K562 (cell line): Measurements from ENCODE around the gene CETN2. TPM values are rescaled to one million over a fixed set of nuclear protein-coding genes. Genes with fewer than 3 reads are reported as not detected.
A peak's percentile ranks its signal among the peaks of the same experiment; 100 is the strongest.

Source experiments
- ATAC-seq: fragments of 200-7000 bp; cut with Tn5 transposase; 3 replicates; pipeline ENCODE4 v1.9.1; 2020; ENCODE audit warnings: moderate library complexity
- BruUV-seq: library from RNA; stranded (reverse); fragments of 400-500 nt; replicated peaks from 2 replicates; lab custom pipeline; 2021; lab: Mats Ljungman, UMichigan
- CTCF ChIA-PET: fragments of 300-600 bp; formaldehyde crosslinking; extraction: SDS; loops from one replicate; lab custom pipeline; 2021; ENCODE audit warnings: low intra/inter-chr PET ratio; lab: Yijun Ruan, JAX
- POLR2A ChIA-PET: fragments of 300-600, 350-650 bp; sonication (Branson Sonifier 250); formaldehyde crosslinking; extraction: SDS; loops from one replicate; lab custom pipeline; 2021; ENCODE audit warnings: antibody characterized with exemption, inconsistent platforms; lab: Yijun Ruan, JAX
- DNase-seq, 4 experiments: peaks; one replicate each; pipeline versions ENCODE4 v3.0.0 to v3.0.0-alpha.2; 2011 to 2018; ENCODE audit warnings: low spot score in 3 of 4, mixed read lengths in 3 of 4; ENCODE audit errors: extremely low read depth in 1 of 4
- FAIRE-seq: peaks from 2 replicates; lab custom pipeline; 2011; peaks lifted over from hg19 to GRCh38; lab: Jason Lieb, UNC
- H2AFZ ChIP-seq: 2 replicates; pipeline ENCODE4 v1.6.0; 2011; ENCODE audit warnings: low read depth, low read length, control low read depth, inconsistent platforms
- H3K27ac ChIP-seq: fragments of 200-600 bp; 3 replicates; pipeline ENCODE4 v1.8.0; 2011; ENCODE audit warnings: low read depth, mild to moderate bottlenecking, control low read depth, inconsistent platforms, low read length, moderate library complexity, mixed read lengths; ENCODE audit errors: extremely low read depth
- H3K27me3 ChIP-seq, 2 experiments: fragments of 300-600 bp in 1 of 2; 2 replicates in 1 of 2; 3 replicates in 1 of 2; pipeline versions ENCODE4 v1.6.0 to v1.8.0; 2011; ENCODE audit warnings: inconsistent platforms in 2 of 2, low read length in 2 of 2, mild to moderate bottlenecking in 1 of 2, mixed read lengths in 1 of 2, moderate library complexity in 1 of 2; ENCODE audit not compliant: control insufficient read depth in 2 of 2, insufficient read depth in 2 of 2
- H3K36me3 ChIP-seq: fragments of 300-600 bp; 3 replicates; pipeline ENCODE4 v1.8.0; 2011; ENCODE audit warnings: mild to moderate bottlenecking, low read length, inconsistent platforms; ENCODE audit not compliant: control insufficient read depth, insufficient read depth
- H3K4me1 ChIP-seq, 2 experiments: fragments of 200-600 bp in 1 of 2; replicated peaks in 1 of 2; 2 replicates in 1 of 2; 3 replicates in 1 of 2; pipeline versions ENCODE4 v1.5.1 to v1.8.0; 2011; ENCODE audit warnings: inconsistent platforms in 2 of 2, low read length in 2 of 2, mild to moderate bottlenecking in 1 of 2, mixed read lengths in 1 of 2, moderate library complexity in 1 of 2; ENCODE audit not compliant: control insufficient read depth in 2 of 2, insufficient read depth in 2 of 2
- H3K4me2 ChIP-seq: 2 replicates; pipeline ENCODE4 v1.6.1; 2011; ENCODE audit warnings: low read length, control low read depth, inconsistent platforms, mixed read lengths; ENCODE audit not compliant: insufficient read depth
- H3K4me3 ChIP-seq: fragments of 200-600 bp; sonication (generic), shearing (Covaris generic); 2 replicates; pipeline ENCODE4 v1.5.1; 2016; ENCODE audit warnings: control low read depth, inconsistent platforms
- H3K79me2 ChIP-seq: fragments of 200-600 bp; 3 replicates; pipeline ENCODE4 v1.8.0; 2011; ENCODE audit warnings: low read length, inconsistent platforms; ENCODE audit not compliant: control insufficient read depth, insufficient read depth
- H3K9ac ChIP-seq, 2 experiments: 2 replicates each; pipeline versions ENCODE4 v1.6.0 to v1.6.1; 2011; ENCODE audit warnings: low read depth in 2 of 2, low read length in 2 of 2, control low read depth in 1 of 2, inconsistent platforms in 1 of 2, mild to moderate bottlenecking in 1 of 2, mixed read lengths in 1 of 2; ENCODE audit not compliant: insufficient read depth in 1 of 2
- H3K9me1 ChIP-seq: one replicate; pipeline ENCODE4 v1.6.0; 2011; ENCODE audit warnings: inconsistent platforms, mild to moderate bottlenecking, low read length, moderate library complexity; ENCODE audit not compliant: control insufficient read depth, insufficient read depth
- H3K9me3 ChIP-seq: replicated peaks from 2 replicates; pipeline ENCODE4 v1.5.1; 2011; ENCODE audit warnings: low read depth, low read length, inconsistent platforms; ENCODE audit not compliant: control insufficient read depth, insufficient read depth
- H4K20me1 ChIP-seq: replicated peaks from 2 replicates; pipeline ENCODE4 v1.6.1; 2011; ENCODE audit warnings: low read length, inconsistent platforms, mixed read lengths; ENCODE audit not compliant: control insufficient read depth, insufficient read depth
- GABPA ChIP-seq: fragments of 200-800 bp; sonication (Bioruptor generic); conservative IDR thresholded peaks from 2 replicates; pipeline ENCODE4 v1.6.1; 2016; ENCODE audit warnings: low read depth, missing genetic modification characterization, missing compliant biosample characterization
- HMG20B ChIP-seq: fragments of 250-450 bp; sonication (Bioruptor Pico); IDR thresholded peaks from 2 replicates; pipeline ENCODE4 v1.5.0; 2021; ENCODE audit warnings: mild to moderate bottlenecking
- MAFK ChIP-seq: IDR thresholded peaks from 2 replicates; pipeline ENCODE4 v1.6.1; 2011; ENCODE audit warnings: low read length, improper control_type of control experiment
- RFX1 ChIP-seq: fragments of 450-650 bp; IDR thresholded peaks from 2 replicates; pipeline ENCODE4 v1.6.1; 2016; ENCODE audit warnings: mild to moderate bottlenecking, moderate library complexity
- WGBS: fragments of 100-300 bp; shearing (Covaris generic); methylation state at CpG from one replicate; pipeline ENCODE4 v1.1.6; 2016; ENCODE audit warnings: low coverage, mixed read lengths; ENCODE audit not compliant: insufficient coverage; ENCODE audit errors: missing lambda C conversion rate; 5-methylcytosine and 5-hydroxymethylcytosine counted together
- in situ Hi-C: fragments of 300-500 bp; cut with MboI; formaldehyde crosslinking; loops from 4 replicates; pipeline ENCODE4 v1.15.0; 2018; ENCODE audit warnings: inconsistent platforms, mixed read lengths
- intact Hi-C: fragments of 100-400 bp; cut with micrococcal nuclease; formaldehyde crosslinking; loops from 2 replicates; pipeline ENCODE4 v1.14.2; 2022
- polyA plus RNA-seq, 8 experiments: library from polyadenylated mRNA; depleted of rRNA in 4 of 8; stranded (reverse) in 5 of 8; unstranded in 3 of 8; fragments of >200 nt; fragmentation: Nextera tagmentation in 2 of 8; fragmentation: Illumina TruSeq in 1 of 8; extraction: Ambion mirVana in 2 of 8; extraction: Trizol in 1 of 8; gene quantifications; 2 replicates each; pipeline versions ENCODE4 v1.2.1 to v1.2.3, GENCODE V29; 2011 to 2014; ENCODE audit warnings: inconsistent platforms in 1 of 8, missing spikeins in 1 of 8
- total RNA-seq, 7 experiments: library from RNA; depleted of rRNA in 6 of 7; stranded (reverse); fragments of >200 nt in 6 of 7; fragmentation: Illumina TruSeq in 2 of 7; extraction: Trizol in 2 of 7; gene quantifications; 2 replicates each; pipeline versions ENCODE4 v1.2.1 to v1.2.3, GENCODE V29; 2011 to 2021; ENCODE audit warnings: low replicate concordance in 1 of 7

Gene CETN2
- total and polyA plus RNA-seq, 9 of the 15 experiments (the other 6 are each of a cell fraction or from before 2014, with no cell fraction given): 16.7 to 37.1 (median 27.6) TPM

- Histone ChIP-seq H3K9ac (no peak overlapping the region), H3K36me3 (no peaks in the 10 kb centered on the region; the same call in 2 of the 3 replicates), H4K20me1 (no peaks in the 10 kb centered on the region), H3K4me2 (no peak overlapping the region), H3K9me1 (no peaks in the 10 kb centered on the region), H3K27ac (no peak overlapping the region), H3K27me3 (no peaks in the 10 kb centered on the region), H3K4me3 (no peak overlapping the region), H3K9me3 (no peaks in the 10 kb centered on the region), H3K4me1 (no peaks in the 10 kb centered on the region), H2AFZ (no peak overlapping the region), H3K79me2 (no peaks in the 10 kb centered on the region)
- ATAC-seq (no peak), DNase-seq (no peak), FAIRE-seq (no peak)
- intact Hi-C loops: no loop called here
- in situ Hi-C loops: no loop called here
- BruUV-seq: no TSS peak
- WGBS: 75% methylated on average over 4 of the region's 4 CpGs
- no peak for TF ChIP-seq MAFK
- TF ChIP-seq RFX1: peak; percentile 76
- POLR2A ChIA-PET: interaction anchor here (1.2 kb wide), 1 partner anchor 8 kb away, joined by 4 read pairs; no protein-coding TSS in a partner anchor
- CTCF ChIA-PET: no interaction called here
Observed at GRCh38 chrX:152810403-152810802, 20.2 kb downstream of the CETN2 start.

- Histone ChIP-seq H3K4me1 (no peaks in the 10 kb centered on the region), H3K9me3 (no peaks in the 10 kb centered on the region), H4K20me1 (no peaks in the 10 kb centered on the region), H3K4me3 (no peak overlapping the region), H3K79me2 (no peaks in the 10 kb centered on the region), H3K4me2 (no peak overlapping the region), H3K27ac (no peak overlapping the region), H3K9ac (no peak overlapping the region), H3K9me1 (no peaks in the 10 kb centered on the region), H3K27me3 (no peaks in the 10 kb centered on the region), H2AFZ (no peak overlapping the region), H3K36me3 (peaks cover 2% of the 10 kb centered on the region; the same call in 1 of the 3 replicates)
- no peak for DNase-seq
- 81% methylated on average over 4 of the region's 4 CpGs for WGBS
- FAIRE-seq: no peak
- CTCF ChIA-PET: no interaction called here
- no peak for ATAC-seq
- no TSS peak for BruUV-seq
- intact Hi-C loops (no loop called here), in situ Hi-C loops (no loop called here)
- POLR2A ChIA-PET: no interaction called here
- TF ChIP-seq HMG20B (CRISPR knock-in tag) (no peak), GABPA (no peak)
Observed at GRCh38 chrX:152806035-152806434, 24.5 kb downstream of the CETN2 start.
